COLO668 (cell line): ENCODE results near the gene CCDC192.
A peak's percentile ranks its signal among the peaks of the same experiment; 100 is the strongest.

Experiments
- DNase-seq: peaks from one replicate; lab custom pipeline; 2025; ENCODE audit not compliant: unreplicated experiment; lab: John Stamatoyannopoulos, UW

Gene CCDC192

DNA sequence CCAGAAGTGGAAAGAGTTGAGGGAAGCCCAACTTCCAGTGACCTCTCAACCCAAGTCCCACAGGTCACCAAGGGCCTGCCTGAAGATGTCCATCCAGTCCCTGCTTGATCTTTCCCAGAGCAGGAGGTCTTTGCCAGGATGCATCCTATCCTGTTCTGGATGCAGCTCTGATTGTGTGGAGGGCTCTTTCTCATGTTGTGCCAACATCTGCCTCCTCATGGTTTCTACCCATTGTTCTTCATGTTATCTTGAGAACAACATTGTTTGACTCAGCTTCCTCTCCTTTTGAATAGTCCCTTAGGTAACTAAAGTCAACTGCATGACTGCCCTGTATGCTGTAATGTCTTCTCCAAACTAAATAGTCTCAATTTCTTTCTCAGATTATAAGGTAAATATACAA is 169.3 kb downstream of the CCDC192 start:
- no peak for DNase-seq

DNA sequence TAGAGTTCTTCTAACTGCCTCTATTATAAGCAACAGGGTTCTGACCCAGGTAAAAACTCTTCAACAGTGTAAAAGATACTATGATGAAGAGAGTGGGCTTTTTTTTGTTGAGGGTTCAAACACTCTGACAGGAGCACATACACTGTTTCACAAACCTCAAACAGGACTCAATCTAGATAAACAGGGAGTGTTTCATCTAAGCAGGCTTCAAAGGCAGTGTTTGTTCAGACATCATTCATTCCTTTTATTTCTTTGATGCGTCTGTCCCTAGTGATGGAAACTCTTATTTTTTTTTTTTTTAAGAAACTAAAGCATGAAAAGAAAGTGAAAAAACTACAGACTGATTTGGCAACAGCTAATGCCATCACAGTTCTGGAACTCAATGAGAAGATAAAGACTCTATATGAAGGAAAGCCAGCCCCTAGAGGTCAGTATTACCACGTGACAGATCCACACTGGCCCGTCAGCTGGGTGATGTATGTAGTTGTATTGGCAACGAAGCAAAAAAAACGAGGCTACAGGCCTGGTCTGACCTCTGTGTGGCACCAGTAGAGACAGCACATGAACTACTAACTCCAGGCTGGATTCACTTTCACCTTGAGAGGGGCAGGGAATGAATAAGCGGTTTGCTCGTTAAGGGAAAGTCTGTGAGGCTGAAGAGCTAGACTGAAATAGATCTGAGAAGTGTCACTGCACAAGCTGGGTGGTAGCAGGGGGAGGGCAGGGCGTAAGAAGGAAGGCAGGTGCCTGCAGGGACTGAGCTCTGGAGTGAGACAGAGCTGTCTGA is 172.2 kb downstream of the CCDC192 start:
- DNase-seq, result peak; percentile 70

DNA sequence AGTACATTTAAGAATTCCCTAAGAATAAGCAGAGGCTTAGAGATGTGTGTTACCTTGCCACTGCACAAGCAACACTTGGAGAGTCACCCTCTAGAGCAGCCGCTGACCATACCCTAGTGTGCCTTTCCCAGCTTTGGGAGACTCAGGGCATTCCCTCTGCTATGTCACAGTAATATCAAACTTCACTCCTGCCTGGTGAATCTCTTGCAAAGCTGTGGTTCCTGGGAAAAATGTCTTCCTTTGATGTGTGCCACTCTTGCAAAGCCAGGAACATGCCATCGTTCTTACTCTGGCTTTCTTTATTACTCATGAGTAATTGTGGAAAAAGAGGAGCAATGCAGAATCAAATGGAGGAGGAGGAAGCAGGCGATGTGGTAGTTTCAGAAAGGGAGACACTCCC is 173.2 kb downstream of the CCDC192 start:
- no peak for DNase-seq

DNA sequence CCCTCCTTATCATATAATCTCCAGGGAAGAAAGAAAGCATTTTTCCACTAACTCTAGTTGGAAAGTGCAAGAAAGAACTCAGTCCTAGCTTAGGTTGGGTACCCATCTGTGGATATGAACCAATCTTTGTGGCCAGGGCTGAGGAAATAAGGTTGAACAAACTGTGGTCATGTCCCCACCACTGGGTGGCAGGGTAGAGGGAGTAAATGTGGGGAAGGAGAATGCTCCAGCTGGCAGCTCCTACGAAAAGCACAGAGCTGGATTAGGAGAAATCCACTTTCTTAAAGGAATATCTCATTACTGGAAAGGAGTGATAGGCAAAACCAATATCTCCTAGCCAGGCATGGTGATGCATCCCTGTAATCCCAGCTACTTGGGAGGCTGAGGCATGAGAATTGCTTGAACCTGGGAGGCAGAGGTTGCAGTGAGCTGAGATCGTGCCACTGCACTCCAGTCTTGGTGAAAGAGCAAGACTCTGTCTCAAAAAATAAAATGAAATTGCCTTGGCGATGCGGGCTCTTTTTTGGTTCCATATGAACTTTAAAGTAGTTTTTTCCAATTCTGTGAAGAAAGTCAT is 175.1 kb downstream of the CCDC192 start:
- peak; percentile 30 for DNase-seq

DNA sequence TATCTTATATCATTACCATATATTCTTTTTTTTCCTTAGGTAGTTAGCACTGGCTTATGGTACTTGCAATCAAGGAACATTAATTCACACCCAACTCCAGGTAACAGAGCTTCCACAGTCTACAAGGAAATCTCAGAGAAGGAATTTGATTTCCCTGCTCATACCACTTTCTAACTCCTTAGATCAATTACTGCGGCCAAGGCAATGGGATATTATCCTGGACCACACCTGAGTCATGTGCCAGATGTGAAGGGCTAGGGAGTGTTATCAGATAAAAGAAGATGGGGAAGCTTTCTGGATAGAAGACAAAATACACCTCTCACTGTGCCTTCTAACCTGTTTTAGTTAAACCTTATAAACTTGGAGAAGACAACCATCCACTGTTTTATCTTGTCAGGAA is 181.2 kb downstream of the CCDC192 start:
- no peak for DNase-seq

DNA sequence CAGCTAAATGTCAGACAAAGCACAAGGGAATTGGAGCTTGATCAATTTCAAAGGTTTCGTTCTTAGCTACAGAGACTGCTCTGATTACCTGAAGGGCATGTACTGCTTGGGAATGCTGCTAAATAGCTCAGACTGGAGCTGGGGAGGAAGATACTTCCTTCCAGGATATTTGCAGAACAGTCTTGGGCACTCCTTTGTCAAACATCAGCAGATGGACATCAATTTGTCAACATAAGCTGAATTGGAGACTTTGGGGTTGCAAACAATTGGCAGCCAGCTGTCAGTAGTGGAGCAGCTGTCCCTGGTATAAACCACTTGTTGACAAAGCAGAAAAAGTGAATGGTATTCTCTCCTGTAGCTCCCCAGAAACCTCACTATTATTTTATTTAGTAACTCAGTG is 182.0 kb downstream of the CCDC192 start:
- peak; percentile 49 for DNase-seq

DNA sequence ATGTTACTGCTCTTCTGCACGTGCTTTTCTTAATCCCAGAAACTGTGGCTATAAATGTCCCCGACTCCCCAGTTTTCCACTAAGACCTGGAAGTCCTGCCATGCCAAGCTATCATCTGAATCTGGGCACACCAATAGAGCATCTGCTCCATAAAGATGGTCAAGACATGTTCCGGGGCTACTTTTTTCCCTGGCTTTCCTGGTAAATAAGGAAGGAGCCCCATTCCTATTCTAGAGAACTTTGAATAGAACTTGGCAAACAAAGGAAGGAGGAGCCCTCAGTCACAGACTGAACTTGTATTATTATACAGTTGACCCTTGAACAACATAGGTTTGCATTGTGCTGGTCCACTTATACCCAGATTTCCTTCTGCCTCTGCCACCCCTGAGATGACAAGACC is 182.9 kb downstream of the CCDC192 start:
- no peak for DNase-seq

DNA sequence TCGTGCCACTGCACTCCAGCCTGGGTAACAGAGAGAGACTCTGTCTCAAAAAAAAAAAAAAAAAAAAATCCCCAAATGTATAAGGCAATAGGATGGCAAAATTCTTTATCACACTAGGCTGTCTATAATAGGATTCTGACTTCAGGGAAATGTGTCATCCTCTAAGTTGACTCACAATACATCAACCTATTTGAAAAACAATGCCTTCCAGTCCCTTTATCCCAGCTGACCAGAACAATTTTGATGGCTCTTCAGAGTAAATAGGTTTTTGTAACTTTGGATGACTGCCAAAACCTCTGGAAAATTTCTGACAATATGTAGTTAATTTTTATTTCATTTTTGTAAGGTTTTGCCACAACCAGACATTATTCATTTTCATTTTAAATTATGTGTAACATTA is 184.1 kb downstream of the CCDC192 start:
- DNase-seq, result no peak

DNA sequence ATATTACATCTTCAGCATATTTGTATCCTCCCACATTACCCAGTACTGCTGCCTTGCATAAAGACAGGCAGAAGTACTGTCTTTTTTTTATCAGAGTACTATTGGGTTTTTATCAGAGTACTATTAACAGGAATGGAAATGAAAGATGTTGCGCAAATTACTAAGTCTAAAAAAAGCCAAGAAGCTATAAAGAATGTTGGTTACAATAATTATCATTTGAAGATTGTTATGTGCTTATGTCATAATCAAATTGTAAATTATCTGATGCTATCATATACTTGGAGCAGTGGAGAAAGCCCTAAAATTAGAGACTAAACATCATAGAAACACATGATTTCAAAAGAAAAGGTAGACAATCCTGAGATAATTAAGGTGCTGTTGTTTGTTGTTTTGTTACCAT is 188.8 kb downstream of the CCDC192 start:
- DNase-seq, result no peak

DNA sequence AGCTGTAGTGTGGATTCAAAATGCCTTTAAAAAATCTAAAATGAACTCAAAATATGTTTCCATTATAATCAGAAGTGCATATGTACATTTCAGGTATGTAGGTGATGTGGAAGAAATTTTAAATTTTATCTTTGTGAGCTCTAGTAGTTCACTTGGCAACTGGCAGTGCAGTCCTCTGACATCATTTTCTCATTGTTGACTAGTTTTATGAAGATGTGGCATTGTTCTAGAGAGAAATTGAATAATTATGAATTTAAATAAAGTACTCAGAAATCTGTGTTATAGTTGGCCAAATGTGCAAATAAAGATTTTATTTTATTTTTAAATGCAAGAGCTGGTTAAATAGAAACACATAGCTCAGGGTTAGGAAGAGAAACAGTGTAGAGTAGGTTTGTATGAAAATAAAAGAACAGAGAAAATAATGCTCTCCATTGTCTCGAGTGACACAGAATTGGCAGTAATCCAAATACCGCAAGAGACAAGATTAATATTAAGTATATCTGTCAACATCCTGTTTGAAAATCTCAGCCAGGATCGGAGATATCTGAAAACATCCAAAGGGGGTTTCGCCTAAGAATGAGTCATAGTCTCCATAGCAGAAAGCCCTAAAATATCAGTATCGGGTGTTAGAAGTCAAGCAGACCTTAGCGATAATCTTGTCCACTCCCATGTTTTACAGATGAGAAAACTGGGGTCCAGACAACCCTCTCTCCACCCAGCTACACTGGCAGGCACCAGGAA is 189.4 kb downstream of the CCDC192 start:
- DNase-seq, result peak; percentile 30

DNA sequence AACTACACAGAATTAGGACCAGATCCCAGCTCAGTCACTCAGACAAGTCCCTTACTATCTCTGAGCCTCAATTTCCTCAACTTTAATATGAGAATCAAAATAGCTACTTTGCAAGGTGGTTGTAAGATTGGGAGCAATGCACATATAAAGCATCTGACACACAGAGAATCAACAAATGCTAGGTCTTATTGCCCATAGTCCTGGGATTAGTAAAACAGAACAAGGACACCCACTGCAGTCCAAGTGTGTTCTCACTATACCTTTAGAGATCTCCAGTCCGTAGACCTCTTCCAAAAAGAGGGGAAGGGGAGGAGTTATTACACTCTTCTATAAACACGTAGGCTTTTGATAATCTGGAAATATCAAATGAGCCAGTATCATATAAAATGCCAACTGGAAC is 190.0 kb downstream of the CCDC192 start:
- no peak for DNase-seq

DNA sequence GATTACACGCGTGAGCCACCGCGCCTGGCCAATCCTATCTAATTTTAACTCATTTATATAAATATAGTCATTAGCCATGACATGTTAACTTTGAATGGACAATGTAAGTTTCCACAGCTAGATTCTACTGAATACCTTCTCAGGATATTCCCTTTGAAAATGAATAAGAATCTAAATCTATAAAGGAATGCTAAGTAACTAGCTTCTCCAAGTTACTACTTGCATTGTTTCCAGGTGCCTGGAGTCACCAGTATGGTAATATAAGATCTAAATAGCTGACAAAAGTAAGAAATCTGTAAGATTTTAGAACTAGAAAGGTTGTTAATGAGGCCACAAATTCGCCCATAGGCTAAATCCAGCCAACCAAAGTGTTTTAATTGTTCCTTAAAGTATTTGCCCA is 191.3 kb downstream of the CCDC192 start:
- DNase-seq, result no peak

DNA sequence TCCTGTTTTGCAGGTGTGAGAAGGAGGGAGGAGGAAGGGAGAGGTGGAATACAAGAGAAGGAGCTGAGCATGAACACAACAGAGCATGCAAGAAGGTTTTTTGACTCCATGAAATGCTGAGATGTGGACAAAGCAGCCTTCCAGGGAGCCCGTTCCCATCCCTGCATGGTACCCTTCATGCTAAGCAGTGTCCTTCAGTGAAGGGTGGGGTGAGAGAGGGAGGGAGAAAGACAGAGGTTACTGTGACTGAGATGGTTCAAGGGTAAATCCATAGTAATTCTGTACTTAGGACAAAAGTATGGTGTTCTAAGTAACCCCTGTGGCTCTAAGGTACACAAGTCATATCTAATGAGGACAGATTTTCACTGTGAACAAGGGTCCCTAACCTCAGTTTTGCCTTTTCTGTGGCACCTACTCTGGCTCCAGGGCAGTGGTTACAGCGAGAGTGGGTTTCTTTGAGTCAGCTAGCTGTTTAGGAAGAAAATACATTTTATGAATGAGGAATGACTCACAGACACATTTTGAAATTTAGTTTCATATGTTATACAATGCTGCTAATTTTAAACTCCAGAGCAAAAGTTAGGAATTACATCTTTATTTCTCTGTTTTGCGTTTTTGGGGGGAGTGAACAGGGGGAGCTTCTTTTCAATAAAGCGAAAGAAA is 195.5 kb downstream of the CCDC192 start:
- DNase-seq, result no peak

DNA sequence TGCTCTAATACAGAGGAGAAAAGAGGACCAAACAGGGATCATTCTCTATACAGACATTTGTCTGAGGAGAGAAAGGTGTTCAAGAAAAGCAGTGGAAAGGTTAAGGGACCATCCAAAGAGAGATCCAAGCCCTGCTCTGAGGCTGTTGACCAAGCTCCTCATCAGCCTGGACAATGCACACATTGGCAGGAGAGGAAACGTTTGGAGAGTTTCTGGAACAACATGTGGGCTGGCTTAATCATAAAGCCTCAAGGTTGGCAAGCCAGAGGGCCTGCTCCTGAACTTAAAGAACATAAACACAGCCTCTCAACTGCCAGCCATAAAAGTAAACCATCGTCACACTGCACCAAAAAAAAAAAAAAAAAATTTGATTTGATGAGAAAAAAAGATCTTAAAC is 196.0 kb downstream of the CCDC192 start:
- no peak for DNase-seq

DNA sequence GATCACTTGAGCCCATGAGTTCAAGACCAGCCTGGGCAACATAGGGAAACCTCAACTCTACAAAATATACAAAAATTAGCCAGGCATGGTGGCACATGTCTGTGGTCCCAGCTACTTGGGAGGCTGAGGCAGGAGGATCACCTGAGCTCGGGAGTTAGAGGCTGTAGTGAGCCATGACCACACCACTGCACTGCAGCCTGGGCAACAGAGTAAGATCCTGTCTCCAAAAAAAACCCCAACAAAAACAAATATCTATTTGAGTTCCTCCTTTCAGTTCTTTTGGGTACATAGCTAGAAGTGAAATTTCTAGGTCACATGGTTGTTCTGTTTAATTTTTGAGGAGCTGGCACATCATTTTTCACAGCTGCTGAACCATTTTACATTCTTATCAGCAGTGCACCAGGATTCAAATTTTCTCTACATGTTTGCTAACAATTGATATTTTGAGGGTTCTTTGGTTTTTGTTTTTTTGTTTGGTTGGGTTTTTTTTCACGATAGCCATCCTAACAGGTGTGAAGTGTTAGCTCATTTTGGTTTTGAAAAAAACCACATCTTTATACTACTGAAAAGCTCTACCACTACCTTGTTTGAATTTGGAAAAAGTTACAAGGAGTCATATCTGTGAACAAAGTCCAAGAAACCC is 203.5 kb downstream of the CCDC192 start:
- DNase-seq, result no peak

DNA sequence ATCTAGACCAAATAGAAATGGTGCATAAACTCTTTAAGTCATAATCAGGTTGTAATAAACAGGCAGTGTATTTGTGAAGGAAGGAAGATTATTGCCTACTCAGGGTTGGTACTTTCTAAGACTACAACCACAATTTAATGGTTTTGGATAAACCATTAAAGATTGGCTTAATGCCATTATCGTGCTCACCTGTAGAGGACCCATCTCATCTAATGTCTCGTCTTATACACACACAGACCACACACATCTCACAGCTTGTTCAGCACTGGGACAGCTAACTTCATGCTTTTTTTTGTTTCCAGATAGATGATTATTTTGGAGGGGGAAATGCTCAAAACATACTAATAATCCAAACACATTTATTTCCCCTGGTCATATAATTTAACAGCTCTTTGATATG is 204.7 kb downstream of the CCDC192 start:
- DNase-seq, result no peak

DNA sequence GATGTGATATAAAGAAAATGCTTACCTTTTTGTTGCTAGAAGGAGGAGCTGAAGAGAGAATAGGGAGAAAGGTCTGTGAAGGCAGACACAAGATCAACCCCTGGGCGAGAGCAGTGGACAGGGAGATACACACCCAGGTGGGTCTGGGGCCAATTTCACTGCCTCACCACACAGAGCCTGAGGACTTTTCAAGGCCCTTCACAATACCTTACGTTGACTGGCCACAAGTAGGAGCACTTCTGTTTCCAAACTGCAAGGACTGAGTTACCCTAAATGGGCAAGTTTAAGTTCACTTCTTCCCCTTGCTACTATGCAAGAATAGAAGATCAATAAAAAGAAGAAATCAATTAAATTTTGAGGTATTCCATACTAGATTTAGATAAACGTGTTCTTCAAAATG is 205.9 kb downstream of the CCDC192 start:
- peak; percentile 9 for DNase-seq

DNA sequence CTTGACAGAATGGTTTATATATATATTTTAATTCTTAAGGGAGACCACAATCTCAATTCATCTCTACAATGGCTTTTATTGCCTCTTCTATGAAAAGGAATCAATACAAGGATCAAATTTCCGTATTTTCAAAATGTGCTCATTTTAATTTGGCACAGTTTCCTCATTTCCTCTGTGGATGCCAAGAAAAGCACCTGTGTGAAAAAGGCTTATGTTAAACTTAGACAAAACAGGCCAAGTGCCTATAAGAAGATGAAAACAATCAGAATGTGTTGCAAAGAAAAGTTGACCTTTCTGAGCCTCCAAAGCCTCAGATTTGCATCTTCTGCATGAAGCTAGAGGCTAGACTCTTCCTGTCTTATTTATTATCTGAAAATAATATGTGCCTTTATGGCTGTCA is 206.6 kb downstream of the CCDC192 start:
- DNase-seq, result no peak

DNA sequence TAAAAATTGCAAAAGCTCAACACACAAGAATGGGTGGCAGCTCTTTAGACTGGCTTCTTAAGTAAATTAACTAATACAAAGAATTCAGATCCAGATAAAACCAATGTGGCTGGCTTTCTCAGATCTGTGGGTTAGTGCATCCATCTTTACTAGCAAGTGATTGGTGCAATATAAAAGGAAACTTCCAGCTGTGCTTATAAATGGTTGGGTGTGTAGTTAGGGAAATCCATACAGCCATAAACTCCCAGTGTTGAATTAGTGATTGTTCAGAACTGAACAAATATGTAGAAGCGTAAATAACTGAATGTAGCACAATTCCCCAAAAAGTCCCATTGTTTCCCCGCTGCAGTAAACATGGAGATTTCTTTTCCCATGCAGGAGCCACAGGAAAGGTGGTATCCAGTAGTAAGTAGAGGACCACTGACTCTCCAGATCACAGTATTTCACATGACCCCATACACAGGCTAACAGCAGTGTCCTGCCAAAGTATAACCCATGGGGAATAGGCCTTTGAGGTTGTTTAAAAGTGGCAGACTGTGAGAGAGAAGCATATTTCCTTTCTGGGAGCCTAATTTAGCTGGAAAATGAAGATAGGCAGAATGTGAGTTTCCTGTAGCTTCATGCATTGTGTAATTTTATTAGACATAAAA is 207.2 kb downstream of the CCDC192 start:
- no peak for DNase-seq

DNA sequence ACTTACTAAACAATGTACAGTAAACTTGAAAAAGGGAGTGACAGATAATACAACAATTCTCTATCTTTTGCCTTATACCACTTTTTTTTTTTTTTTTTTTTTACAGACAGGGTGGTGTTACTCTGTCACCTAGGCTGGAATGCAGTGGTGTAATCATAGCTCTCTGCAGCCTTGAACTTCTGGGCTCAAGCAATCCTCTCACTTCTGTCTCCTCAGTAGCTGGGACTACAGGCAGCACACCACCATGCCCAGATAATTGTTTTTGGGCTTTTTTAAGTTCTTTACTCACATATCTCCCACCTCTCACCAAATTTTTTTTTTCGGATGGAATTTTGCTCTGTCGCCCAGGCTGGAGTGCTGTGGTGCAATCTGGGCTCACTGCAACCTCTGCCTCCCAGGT is 208.4 kb downstream of the CCDC192 start:
- no peak for DNase-seq

DNA sequence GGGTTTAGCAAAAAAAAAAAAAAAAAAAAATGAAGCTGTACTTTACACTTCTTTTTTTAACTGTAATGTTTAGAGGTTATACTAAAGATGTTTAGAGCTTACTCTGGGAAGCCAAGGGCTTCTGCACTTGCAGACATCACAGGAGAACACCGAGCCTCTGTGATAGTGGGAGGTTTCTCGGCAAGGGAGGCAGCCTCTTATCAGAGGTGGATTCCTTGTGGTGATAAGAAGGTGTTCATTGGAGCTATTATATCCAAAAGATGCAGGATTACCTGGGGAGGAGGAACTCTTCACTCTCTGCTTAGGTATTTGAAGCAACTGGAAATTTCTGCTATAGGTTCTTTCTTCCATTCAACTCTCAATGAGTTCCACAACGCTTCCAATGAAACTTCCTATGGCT is 209.2 kb downstream of the CCDC192 start:
- no peak for DNase-seq
